Activated CD4-positive, alpha-beta memory T cell treated with anti-CD3 and anti-CD28 coated beads for 36 hours (primary cell): ENCODE results near the gene TBCD. TPM values are rescaled to one million over a fixed set of nuclear protein-coding genes. Genes with fewer than 3 reads are reported as not detected.

Source experiments
- CTCF ChIA-PET: fragments of 350-600 bp; sonication (Branson Sonifier 250); formaldehyde crosslinking; loops from one replicate; lab custom pipeline; 2021; ENCODE audit warnings: antibody characterized with exemption, inconsistent platforms; lab: Charles Lee
- POLR2A ChIA-PET: fragments of 350-600 bp; sonication (Branson Sonifier 250); formaldehyde crosslinking; loops from one replicate; lab custom pipeline; 2021; ENCODE audit warnings: antibody characterized with exemption; lab: Charles Lee
- DNase-seq: peaks from one replicate; pipeline ENCODE4 v3.0.0-alpha.2; 2020
- H3K27ac Mint-ChIP-seq: one replicate; pipeline ENCODE4 v1.8.0; 2021; ENCODE audit warnings: mixed read lengths
- H3K27me3 Mint-ChIP-seq: one replicate; pipeline ENCODE4 v1.8.0; 2021; ENCODE audit warnings: mixed read lengths
- H3K36me3 Mint-ChIP-seq: one replicate; pipeline ENCODE4 v1.8.0; 2021; ENCODE audit warnings: mixed read lengths
- H3K4me1 Mint-ChIP-seq: one replicate; pipeline ENCODE4 v1.8.0; 2021; ENCODE audit warnings: low read depth, mixed read lengths
- H3K4me3 Mint-ChIP-seq: one replicate; pipeline ENCODE4 v1.8.0; 2021; ENCODE audit warnings: mild to moderate bottlenecking, mixed read lengths
- H3K9me3 Mint-ChIP-seq: one replicate; pipeline ENCODE4 v1.8.0; 2021; ENCODE audit warnings: mixed read lengths
- intact Hi-C: fragments of 100-400 bp; cut with micrococcal nuclease; formaldehyde crosslinking; loops from one replicate; pipeline ENCODE4 v1.15.1; 2023
- total RNA-seq, 2 experiments: library from RNA; stranded (reverse); gene quantifications; one replicate each; pipeline ENCODE4 v1.2.3, GENCODE V29; 2021

TBCD gene
- total RNA-seq, 2 experiments from 2014 or later = 97.0 to 98.2 TPM

DNA sequence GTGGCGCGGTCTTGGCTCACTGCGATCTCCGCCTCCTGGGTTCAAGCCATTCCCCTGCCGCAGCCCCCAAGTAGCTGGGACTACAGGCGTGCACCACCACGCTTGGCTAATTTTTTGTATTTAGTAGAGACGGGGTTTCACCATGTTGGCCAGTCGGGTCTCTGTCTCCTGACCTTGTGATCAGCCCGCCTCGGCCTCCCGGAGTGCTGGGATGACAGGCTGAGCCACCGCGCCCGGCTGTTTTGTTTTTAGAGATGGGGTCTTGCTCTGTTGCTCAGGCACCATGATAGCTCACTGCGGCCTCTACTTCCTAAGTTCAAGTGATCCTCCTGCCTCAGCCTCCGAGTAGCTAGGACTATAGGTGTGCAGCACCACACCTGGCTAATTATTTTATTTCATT, 60.7 kb downstream of the TBCD start:
- intact Hi-C loops = no loop called here
- H3K27me3 Mint-ChIP-seq = no peaks in the 10 kb centered on the region
- ChIA-PET CTCF (interaction anchor here (0.6 kb wide), 1 partner anchor 74 kb away, joined by 3 read pairs; no protein-coding TSS in a partner anchor), POLR2A (no interaction called here)
- peaks cover 7% of the 10 kb centered on the region for H3K4me1 Mint-ChIP-seq
- H3K4me3 Mint-ChIP-seq = no peak overlapping the region
- peaks cover 30% of the 10 kb centered on the region for H3K36me3 Mint-ChIP-seq
- H3K27ac Mint-ChIP-seq = no peak overlapping the region
- no peak for DNase-seq
- H3K9me3 Mint-ChIP-seq = no peaks in the 10 kb centered on the region

DNA sequence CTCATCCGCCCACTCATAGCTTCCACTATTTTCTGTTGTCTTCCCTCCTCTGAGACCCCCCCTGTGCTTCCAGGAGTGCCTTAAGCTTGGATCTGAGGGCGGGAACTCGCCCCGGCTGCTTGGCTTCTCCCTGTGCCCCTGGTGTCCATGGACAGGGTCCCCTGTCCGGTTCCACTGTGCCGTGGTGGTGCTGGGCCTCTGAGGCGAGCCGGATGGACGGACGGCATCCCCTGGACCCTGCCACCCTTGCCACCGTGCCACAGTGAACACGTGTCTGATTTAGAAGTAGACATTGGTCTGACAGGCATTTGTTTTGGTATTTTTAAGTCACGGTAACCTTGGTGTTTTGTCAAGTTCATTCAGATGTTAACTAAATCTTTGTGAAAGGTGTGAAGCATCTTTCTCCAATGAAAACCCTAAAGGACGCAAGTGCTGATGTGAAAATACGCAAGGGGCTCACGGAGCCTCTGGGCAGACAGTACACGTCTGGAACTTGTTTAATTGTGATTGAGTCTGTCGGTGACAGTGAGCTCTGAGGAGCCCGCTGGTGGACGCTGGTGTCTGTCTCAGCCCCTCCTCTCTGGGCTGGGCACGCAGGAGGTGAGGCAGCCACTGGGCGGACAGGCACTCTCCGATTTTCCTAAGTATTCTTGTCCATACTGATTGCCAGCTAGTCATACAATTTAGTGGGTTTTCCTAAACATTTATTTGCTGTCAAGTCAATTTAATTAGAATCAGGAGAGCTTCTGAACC, 61.6 kb downstream of the TBCD start:
- intact Hi-C loops = no loop called here
- ChIA-PET POLR2A (no interaction called here), CTCF (no interaction called here)
- peaks cover 39% of the 10 kb centered on the region for H3K36me3 Mint-ChIP-seq
- H3K27ac Mint-ChIP-seq = no peak overlapping the region
- H3K9me3 Mint-ChIP-seq = no peaks in the 10 kb centered on the region
- DNase-seq = no peak
- no peak overlapping the region for H3K4me3 Mint-ChIP-seq
- peaks cover 7% of the 10 kb centered on the region for H3K4me1 Mint-ChIP-seq
- no peaks in the 10 kb centered on the region for H3K27me3 Mint-ChIP-seq

DNA sequence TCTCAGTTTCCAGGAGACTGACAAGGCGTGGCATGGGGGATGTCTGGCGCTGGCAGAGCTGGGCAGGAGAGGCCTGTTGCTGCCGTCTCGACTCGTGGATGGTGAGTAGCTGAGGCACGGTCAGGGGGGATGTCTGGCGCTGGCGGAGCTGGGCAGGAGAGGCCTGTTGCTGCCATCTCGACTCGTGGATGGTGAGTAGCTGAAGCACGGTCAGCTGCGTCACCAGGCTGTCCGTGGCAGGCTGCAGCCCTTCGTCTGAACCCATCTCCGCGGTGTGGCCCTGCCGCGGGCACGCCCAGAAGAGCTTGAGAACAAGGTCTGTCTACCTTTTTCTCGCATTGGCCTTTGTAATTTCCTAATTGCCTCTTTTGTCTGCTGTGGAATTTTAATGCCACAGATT, 63.0 kb downstream of the TBCD start:
- DNase-seq = no peak
- Mint-ChIP-seq H3K4me1 (peaks cover 7% of the 10 kb centered on the region), H3K27me3 (no peaks in the 10 kb centered on the region), H3K27ac (no peak overlapping the region), H3K36me3 (peaks cover 53% of the 10 kb centered on the region), H3K9me3 (no peaks in the 10 kb centered on the region), H3K4me3 (no peak overlapping the region)
- CTCF ChIA-PET = no interaction called here
- POLR2A ChIA-PET = no interaction called here
- intact Hi-C loops = no loop called here

DNA sequence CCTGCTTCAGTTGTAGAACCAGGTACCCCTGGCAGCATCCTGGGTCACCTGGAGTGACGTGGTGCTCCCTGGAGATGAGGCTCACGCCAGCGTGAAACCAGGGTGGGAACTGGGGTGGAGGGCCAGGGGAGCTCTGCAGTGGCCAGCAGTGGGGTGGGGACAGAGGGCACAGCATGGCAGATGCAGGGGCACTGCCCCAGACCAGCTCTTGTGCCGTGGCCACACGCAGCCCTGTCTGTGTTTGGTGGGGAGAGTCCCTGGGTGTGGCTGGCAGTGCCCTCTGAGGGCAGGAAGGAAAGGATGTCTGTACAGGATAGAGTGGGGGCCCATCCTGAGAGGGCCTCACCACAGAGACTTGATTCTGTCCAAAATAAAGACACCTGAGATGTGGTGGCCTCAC, 63.5 kb downstream of the TBCD start:
- H3K27ac Mint-ChIP-seq = no peak overlapping the region
- H3K36me3 Mint-ChIP-seq = peaks cover 56% of the 10 kb centered on the region
- ChIA-PET POLR2A (no interaction called here), CTCF (no interaction called here)
- no peak for DNase-seq
- intact Hi-C loops = no loop called here
- H3K27me3 Mint-ChIP-seq = no peaks in the 10 kb centered on the region
- H3K4me1 Mint-ChIP-seq = peaks cover 7% of the 10 kb centered on the region
- peaks cover 4% of the 10 kb centered on the region for H3K9me3 Mint-ChIP-seq
- no peak overlapping the region for H3K4me3 Mint-ChIP-seq

DNA sequence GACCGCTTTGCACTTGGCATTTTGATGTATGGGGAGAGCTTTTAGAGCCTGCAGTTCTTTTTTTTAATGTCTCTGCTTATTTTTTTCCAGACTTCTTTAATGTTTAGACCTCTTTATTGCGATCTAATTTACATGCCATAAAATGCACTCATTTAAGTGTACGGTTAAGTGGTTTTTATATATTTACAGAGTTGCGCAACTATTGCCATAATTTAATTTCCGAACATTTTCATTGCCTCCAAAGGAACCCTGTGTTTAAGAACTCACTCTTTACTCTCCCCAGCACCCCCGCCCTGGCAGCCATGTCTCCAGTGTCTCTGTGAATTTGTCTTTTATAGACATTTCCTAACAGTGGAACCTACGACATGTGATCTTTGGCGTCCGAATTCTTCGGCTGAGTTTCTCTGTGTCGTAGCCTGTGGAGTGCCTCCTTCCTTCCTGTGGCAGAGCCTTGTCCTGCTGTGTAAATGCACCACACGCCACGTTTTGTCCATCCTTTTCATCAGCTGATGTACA, 64.0 kb downstream of the TBCD start:
- intact Hi-C loops = no loop called here
- no peaks in the 10 kb centered on the region for H3K27me3 Mint-ChIP-seq
- H3K36me3 Mint-ChIP-seq = peaks cover 60% of the 10 kb centered on the region
- H3K4me3 Mint-ChIP-seq = no peak overlapping the region
- H3K9me3 Mint-ChIP-seq = peaks cover 8% of the 10 kb centered on the region
- no peak for DNase-seq
- POLR2A ChIA-PET = no interaction called here
- peaks cover 7% of the 10 kb centered on the region for H3K4me1 Mint-ChIP-seq
- CTCF ChIA-PET = no interaction called here
- H3K27ac Mint-ChIP-seq = no peak overlapping the region

DNA sequence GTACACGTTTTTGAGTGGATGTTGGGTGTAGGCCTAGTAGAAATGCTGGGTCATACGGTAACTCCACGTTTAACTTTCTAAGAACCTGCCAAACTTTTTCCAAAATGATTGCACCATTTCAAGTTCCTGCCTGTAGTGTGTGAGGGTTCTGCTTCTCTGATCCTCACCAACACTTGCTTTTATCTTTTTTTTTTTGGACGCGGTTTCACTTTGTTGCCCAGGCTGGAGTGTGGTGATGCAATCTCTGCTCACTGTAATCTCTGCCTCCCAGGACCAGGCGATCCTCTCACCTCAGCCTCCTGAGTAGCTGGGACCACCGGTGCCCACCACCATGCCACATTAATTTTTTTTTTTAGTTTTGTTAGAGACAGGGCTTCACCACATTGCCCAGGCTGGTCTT, 64.5 kb downstream of the TBCD start:
- intact Hi-C loops = no loop called here
- Mint-ChIP-seq H3K27me3 (no peaks in the 10 kb centered on the region), H3K4me1 (peaks cover 7% of the 10 kb centered on the region), H3K27ac (no peak overlapping the region), H3K4me3 (no peak overlapping the region), H3K9me3 (peaks cover 8% of the 10 kb centered on the region), H3K36me3 (peaks cover 63% of the 10 kb centered on the region)
- ChIA-PET CTCF (no interaction called here), POLR2A (no interaction called here)
- no peak for DNase-seq

DNA sequence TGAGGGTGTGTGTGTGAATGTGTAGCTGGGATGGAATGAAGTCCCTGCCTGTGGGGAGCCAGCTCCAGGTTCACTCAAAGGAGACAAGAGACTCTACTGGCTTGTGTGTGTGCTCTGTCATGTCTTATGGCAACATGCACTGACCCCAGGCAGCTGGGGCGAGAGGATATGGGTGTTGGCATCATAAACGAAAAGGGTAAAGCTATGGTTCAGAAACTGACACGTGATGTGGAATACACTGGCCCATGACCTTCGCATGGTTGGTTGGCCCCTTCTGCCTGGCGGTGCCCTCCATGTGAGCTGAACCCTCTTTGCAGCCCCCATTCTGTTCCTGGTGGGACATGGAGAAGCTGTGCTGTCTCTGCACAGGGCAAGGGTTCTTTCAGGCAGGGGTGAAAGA, 66.1 kb downstream of the TBCD start:
- POLR2A ChIA-PET = no interaction called here
- CTCF ChIA-PET = no interaction called here
- Mint-ChIP-seq H3K27me3 (no peaks in the 10 kb centered on the region), H3K36me3 (peaks cover 66% of the 10 kb centered on the region), H3K27ac (no peak overlapping the region), H3K4me1 (peaks cover 7% of the 10 kb centered on the region), H3K4me3 (no peak overlapping the region), H3K9me3 (peaks cover 8% of the 10 kb centered on the region)
- intact Hi-C loops = no loop called here
- no peak for DNase-seq

DNA sequence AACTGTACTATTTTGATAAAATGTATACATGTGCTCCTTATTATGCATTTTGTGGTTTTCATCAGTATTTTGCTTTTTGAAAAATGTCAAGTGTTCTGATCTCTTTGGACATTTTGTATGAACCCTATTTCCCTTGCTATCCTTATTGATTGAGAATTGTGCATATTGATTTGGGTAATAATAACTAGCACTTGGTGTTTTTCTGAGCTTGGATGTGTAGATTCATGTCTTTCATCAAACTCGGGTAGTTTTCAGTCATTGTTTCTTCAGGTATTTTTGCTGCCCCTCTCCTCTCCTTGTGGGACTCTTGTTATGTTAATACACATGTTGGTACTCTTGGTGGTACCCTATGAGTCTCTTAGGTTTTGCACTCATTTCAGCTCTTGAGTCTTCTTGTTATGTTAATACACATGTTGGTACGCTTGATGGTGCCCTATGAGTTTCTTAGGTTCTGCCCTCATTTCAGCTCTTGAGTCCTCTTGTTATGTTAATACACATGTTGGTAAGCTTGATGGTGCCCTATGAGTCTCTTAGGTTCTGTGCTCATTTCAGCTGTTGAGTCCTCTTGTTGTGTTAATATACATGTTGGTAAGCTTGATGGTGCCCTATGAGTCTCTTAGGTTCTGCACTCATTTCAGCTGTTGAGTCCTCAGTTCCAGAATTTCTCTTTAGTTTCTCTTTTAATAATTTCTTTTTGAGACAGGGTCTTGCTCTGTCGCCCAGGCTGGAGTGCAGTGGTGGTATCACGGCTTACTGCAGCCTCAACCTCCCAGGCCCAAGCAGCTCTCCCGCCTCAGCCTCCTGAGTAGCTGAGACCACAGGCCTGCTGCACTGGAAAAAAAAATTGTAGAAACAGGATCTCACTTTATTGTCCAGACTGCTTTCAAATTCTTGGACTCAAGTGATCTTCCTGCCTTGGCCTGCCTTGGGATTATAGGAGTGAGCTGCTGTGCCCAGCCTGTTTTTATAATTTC, 68.7 kb downstream of the TBCD start:
- no peak overlapping the region for H3K4me3 Mint-ChIP-seq
- CTCF ChIA-PET = interaction anchor here (0.8 kb wide), 1 partner anchor 9 kb away, joined by 3 read pairs; no protein-coding TSS in a partner anchor
- intact Hi-C loops = no loop called here
- H3K27ac Mint-ChIP-seq = no peak overlapping the region
- peaks cover under 1% of the 10 kb centered on the region for H3K4me1 Mint-ChIP-seq
- peaks cover 8% of the 10 kb centered on the region for H3K9me3 Mint-ChIP-seq
- DNase-seq = no peak
- no peaks in the 10 kb centered on the region for H3K27me3 Mint-ChIP-seq
- POLR2A ChIA-PET = no interaction called here
- H3K36me3 Mint-ChIP-seq = peaks cover 49% of the 10 kb centered on the region

DNA sequence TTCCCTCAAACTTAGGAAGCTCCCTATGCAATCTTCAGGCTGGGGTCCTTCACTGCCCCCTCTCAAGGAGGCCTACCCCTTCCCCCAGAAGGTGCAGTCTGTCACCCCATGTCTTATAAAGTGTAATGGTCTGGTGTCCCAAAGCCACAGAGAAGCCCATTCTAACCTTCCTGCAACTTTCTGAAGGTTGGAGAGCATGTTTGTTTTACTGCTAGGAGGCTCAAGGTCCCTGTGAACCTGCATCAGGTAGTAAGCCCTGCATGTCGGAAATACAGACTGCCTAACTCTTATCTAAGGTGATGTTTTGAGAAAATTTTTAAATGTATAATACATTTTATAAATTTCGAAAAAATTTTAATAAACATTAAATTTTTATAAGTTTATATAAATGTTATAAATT, 69.7 kb downstream of the TBCD start:
- ChIA-PET CTCF (interaction anchor here (0.8 kb wide), 1 partner anchor 8 kb away, joined by 3 read pairs; no protein-coding TSS in a partner anchor), POLR2A (no interaction called here)
- peaks cover 8% of the 10 kb centered on the region for H3K9me3 Mint-ChIP-seq
- no peaks in the 10 kb centered on the region for H3K27me3 Mint-ChIP-seq
- no peak overlapping the region for H3K27ac Mint-ChIP-seq
- no peak for DNase-seq
- H3K4me3 Mint-ChIP-seq = no peak overlapping the region
- intact Hi-C loops = no loop called here
- H3K36me3 Mint-ChIP-seq = peaks cover 40% of the 10 kb centered on the region
- no peaks in the 10 kb centered on the region for H3K4me1 Mint-ChIP-seq

DNA sequence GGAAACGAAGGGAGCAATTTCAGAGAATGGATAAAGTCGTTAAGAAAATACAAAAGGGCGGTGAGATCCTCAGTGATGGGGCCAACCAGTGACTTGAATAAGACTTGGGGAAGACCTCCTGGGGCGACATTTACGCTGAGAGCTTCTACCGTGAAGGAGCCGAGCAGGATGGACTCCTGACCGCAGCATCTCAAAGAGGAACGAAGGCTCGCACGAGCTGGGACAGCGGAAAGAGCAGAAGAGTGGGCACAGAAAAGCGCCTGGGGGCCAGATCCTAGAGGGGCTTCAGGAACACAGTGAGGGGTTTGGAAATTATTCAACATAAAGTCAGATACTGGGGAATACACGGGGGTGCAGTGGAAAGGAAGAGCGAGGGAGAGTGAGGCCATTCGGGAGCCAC, 70.4 kb downstream of the TBCD start:
- Mint-ChIP-seq H3K27ac (no peak overlapping the region), H3K27me3 (no peaks in the 10 kb centered on the region), H3K9me3 (peaks cover 8% of the 10 kb centered on the region), H3K4me3 (no peak overlapping the region), H3K4me1 (no peaks in the 10 kb centered on the region), H3K36me3 (peaks cover 43% of the 10 kb centered on the region)
- POLR2A ChIA-PET = no interaction called here
- intact Hi-C loops = no loop called here
- CTCF ChIA-PET = interaction anchor here (0.7 kb wide), 1 partner anchor 47 kb away, joined by 3 read pairs; no protein-coding TSS in a partner anchor
- no peak for DNase-seq

DNA sequence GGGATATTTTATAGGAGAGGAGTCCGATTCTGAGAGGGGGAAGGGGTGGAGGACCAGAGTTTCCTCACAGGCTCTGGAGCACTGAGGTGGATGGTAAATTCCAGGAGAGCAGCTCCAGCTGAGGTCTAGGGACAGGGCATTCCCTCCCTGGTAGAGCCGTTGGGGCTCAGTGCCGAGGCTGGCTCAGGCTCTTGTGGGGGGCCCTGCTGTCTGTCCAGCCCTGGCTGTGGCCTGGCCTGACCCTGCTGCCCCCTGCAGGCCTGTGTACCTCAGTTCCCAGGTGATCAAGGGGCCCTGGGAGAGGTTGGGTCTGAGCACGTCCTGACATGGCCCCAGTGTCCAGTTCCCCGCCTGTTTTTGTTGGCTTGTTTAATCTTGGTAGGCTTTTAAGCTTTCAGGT, 71.1 kb downstream of the TBCD start:
- Mint-ChIP-seq H3K27ac (no peak overlapping the region), H3K27me3 (no peaks in the 10 kb centered on the region), H3K36me3 (peaks cover 43% of the 10 kb centered on the region), H3K9me3 (peaks cover 8% of the 10 kb centered on the region), H3K4me1 (no peaks in the 10 kb centered on the region), H3K4me3 (no peak overlapping the region)
- CTCF ChIA-PET = interaction anchor here (0.7 kb wide), 1 partner anchor 48 kb away, joined by 3 read pairs; no protein-coding TSS in a partner anchor
- POLR2A ChIA-PET = no interaction called here
- intact Hi-C loops = no loop called here
- DNase-seq = no peak

DNA sequence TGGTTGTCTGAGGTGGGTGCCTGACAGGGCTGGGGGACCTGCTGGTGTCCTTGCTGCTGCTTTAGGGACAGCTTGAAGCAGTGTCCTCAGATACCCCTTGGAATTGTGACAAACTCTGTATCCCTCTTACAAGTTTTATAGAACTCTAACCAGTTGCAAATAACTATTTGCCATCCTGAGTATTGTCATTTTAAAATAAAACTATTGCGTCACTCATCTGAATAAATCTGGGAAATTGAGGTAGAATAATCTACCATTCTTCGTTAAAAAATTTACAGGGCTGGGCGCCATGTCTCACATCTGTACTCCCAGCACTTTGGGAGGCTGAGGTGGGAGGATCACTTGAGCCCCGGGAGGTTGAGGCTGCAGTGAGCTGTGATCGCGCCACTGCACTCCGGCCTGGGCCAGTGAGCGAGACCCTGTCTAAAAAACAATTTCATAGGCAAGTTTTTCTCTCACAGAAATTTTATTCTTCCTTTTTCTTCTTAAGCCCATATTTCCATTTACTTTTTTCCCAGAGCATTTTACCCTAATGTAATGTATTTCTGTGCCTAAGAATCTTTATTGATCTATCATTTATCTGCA, 73.8 kb downstream of the TBCD start:
- intact Hi-C loops = no loop called here
- Mint-ChIP-seq H3K9me3 (peaks cover under 1% of the 10 kb centered on the region), H3K27me3 (no peaks in the 10 kb centered on the region), H3K4me3 (no peak overlapping the region), H3K27ac (no peak overlapping the region), H3K36me3 (peaks cover 32% of the 10 kb centered on the region), H3K4me1 (no peaks in the 10 kb centered on the region)
- POLR2A ChIA-PET = no interaction called here
- CTCF ChIA-PET = no interaction called here
- no peak for DNase-seq
